Mesenchymal stem cell (in vitro differentiated cells and primary cell): ENCODE measurements around the gene CRYBG1.
"Not testable (repeated sequence)": the region's sequence is repeated elsewhere in the genome, so short reads cannot be mapped to it uniquely, and the experiment has no call there.

ENCODE experiments used
- DNase-seq: peaks from one replicate; pipeline ENCODE4 v3.0.0-alpha.2; 2013
- H2AFZ ChIP-seq: one replicate; pipeline ENCODE4 v1.6.1; 2013; ENCODE audit warnings: low read depth, mild to moderate bottlenecking, control low read depth, inconsistent platforms, low read length, moderate library complexity
- H2AK5ac ChIP-seq: 2 replicates; pipeline ENCODE4 v1.6.1; 2013; ENCODE audit warnings: low read length, moderate library complexity, mild to moderate bottlenecking, inconsistent platforms; ENCODE audit not compliant: severe bottlenecking
- H2BK120ac ChIP-seq: one replicate; pipeline ENCODE4 v1.6.1; 2013; ENCODE audit warnings: low read depth, mild to moderate bottlenecking, inconsistent platforms, low read length, moderate library complexity
- H2BK12ac ChIP-seq, 2 experiments: one replicate each; pipeline ENCODE4 v1.6.1; 2013; ENCODE audit warnings: inconsistent platforms in 2 of 2, low read length in 2 of 2, mild to moderate bottlenecking in 2 of 2, moderate library complexity in 2 of 2, control low read depth in 1 of 2
- H2BK15ac ChIP-seq: one replicate; pipeline ENCODE4 v1.6.1; 2013; ENCODE audit warnings: mild to moderate bottlenecking, low read depth, inconsistent platforms; ENCODE audit not compliant: poor library complexity, severe bottlenecking
- H2BK5ac ChIP-seq: 2 replicates; pipeline ENCODE4 v1.6.1; 2013; ENCODE audit warnings: low read depth, mild to moderate bottlenecking, low read length, control low read depth, inconsistent platforms; ENCODE audit not compliant: poor library complexity, severe bottlenecking
- H3K14ac ChIP-seq, 2 experiments: one replicate each; pipeline ENCODE4 v1.6.1; 2013; ENCODE audit warnings: inconsistent platforms in 2 of 2, low read length in 2 of 2, control low read depth in 1 of 2, mild to moderate bottlenecking in 1 of 2, moderate library complexity in 1 of 2
- H3K18ac ChIP-seq, 2 experiments: one replicate each; pipeline ENCODE4 v1.6.1; 2013; ENCODE audit warnings: inconsistent platforms in 2 of 2, low read length in 2 of 2, control low read depth in 1 of 2, low read depth in 1 of 2, mild to moderate bottlenecking in 1 of 2
- H3K23ac ChIP-seq, 2 experiments: one replicate each; pipeline ENCODE4 v1.6.1; 2013; ENCODE audit warnings: inconsistent platforms in 2 of 2, low read length in 2 of 2, mild to moderate bottlenecking in 2 of 2, moderate library complexity in 2 of 2, control low read depth in 1 of 2
- H3K27ac ChIP-seq: 2 replicates; pipeline ENCODE4 v1.5.1; 2013; ENCODE audit warnings: mild to moderate bottlenecking, moderate library complexity, low read length, control low read depth, inconsistent platforms; ENCODE audit not compliant: poor library complexity, severe bottlenecking
- H3K27me3 ChIP-seq, 2 experiments: 2 replicates each; pipeline versions ENCODE4 v1.6.1 to v1.7.0; 2013; ENCODE audit warnings: low read length in 2 of 2, mild to moderate bottlenecking in 2 of 2, moderate library complexity in 2 of 2, control low read depth in 1 of 2, inconsistent platforms in 1 of 2; ENCODE audit not compliant: control insufficient read depth in 1 of 2, insufficient read depth in 1 of 2
- H3K36me3 ChIP-seq, 2 experiments: 2 replicates each; pipeline versions ENCODE4 v1.6.1 to v1.7.0; 2013; ENCODE audit warnings: low read length in 2 of 2, control low read depth in 1 of 2, inconsistent platforms in 1 of 2, low read depth in 1 of 2, mild to moderate bottlenecking in 1 of 2; ENCODE audit not compliant: insufficient read depth in 2 of 2, control insufficient read depth in 1 of 2
- H3K4ac ChIP-seq, 2 experiments: one replicate each; pipeline ENCODE4 v1.6.1; 2013; ENCODE audit warnings: inconsistent platforms in 2 of 2, low read length in 2 of 2, mild to moderate bottlenecking in 2 of 2, moderate library complexity in 2 of 2, control low read depth in 1 of 2, low read depth in 1 of 2
- H3K4me1 ChIP-seq: 2 replicates; pipeline ENCODE4 v1.6.1; 2013; ENCODE audit warnings: low read depth, low read length, control low read depth; ENCODE audit not compliant: control insufficient read depth, insufficient read depth
- H3K4me2 ChIP-seq: 2 replicates; pipeline ENCODE4 v1.6.1; 2013; ENCODE audit warnings: low read length, mild to moderate bottlenecking, inconsistent platforms; ENCODE audit not compliant: poor library complexity, severe bottlenecking
- H3K4me3 ChIP-seq, 2 experiments: 2 replicates each; pipeline versions ENCODE4 v1.5.1 to v1.7.0; 2013; ENCODE audit warnings: low read length in 2 of 2, mild to moderate bottlenecking in 2 of 2, control low read depth in 1 of 2, low read depth in 1 of 2; ENCODE audit not compliant: insufficient read depth in 1 of 2
- H3K79me1 ChIP-seq: replicated peaks from 2 replicates; pipeline ENCODE4 v1.6.1; 2013; ENCODE audit warnings: mild to moderate bottlenecking, control low read depth, low read length, inconsistent platforms; ENCODE audit not compliant: poor library complexity, severe bottlenecking
- H3K9ac ChIP-seq: 2 replicates; pipeline ENCODE4 v1.7.0; 2013; ENCODE audit warnings: mild to moderate bottlenecking, low read length, moderate library complexity
- H3K9me3 ChIP-seq: 2 replicates; pipeline ENCODE4 v1.7.0; 2013; ENCODE audit warnings: mild to moderate bottlenecking, low read length; ENCODE audit not compliant: control insufficient read depth
- H4K8ac ChIP-seq: one replicate; pipeline ENCODE4 v1.6.1; 2013; ENCODE audit warnings: inconsistent platforms, mild to moderate bottlenecking, low read length, moderate library complexity
- H4K91ac ChIP-seq: one replicate; pipeline ENCODE4 v1.6.1; 2013; ENCODE audit warnings: mild to moderate bottlenecking, low read length, inconsistent platforms
- WGBS: methylation state at CpG from one replicate; pipeline ENCODE4 v1.1.7; 2013; ENCODE audit warnings: mixed read lengths; 5-methylcytosine and 5-hydroxymethylcytosine counted together

The CRYBG1 gene

GRCh38 chr6:106546261-106546690 is 185.8 kb downstream of the CRYBG1 start:
- Histone ChIP-seq H4K91ac (no peak overlapping the region), H3K14ac (no peak overlapping the region), H2BK120ac (no peak overlapping the region), H3K4me2 (no peak overlapping the region), H2BK15ac (no peak overlapping the region), H2AK5ac (no peak overlapping the region), H3K36me3 (peaks cover 0 to 48% of the 10 kb centered on the region in 2 experiments), H4K8ac (no peak overlapping the region), H3K27me3 (no peaks in the 10 kb centered on the region), H3K18ac (no peak overlapping the region), H3K27ac (peak overlapping the region; percentile 77), H2AFZ (no peak overlapping the region), H3K9ac (peak overlapping the region; percentile 92), H3K79me1 (peaks cover 1% of the 10 kb centered on the region), H3K4me1 (peaks cover 2% of the 10 kb centered on the region), H2BK5ac (no peak overlapping the region), H2BK12ac (no peak overlapping the region), H3K4me3 (peak overlapping the region in 1 of 2 experiments; percentile 12), H3K23ac (no peak overlapping the region), H3K9me3 (no peaks in the 10 kb centered on the region), H3K4ac (peak overlapping the region in 1 of 2 experiments; percentile 6)
- WGBS = 56% methylated on average over 2 of the region's 2 CpGs
- DNase-seq = peak; percentile 42

- Histone ChIP-seq H3K4me1 (peaks cover 2% of the 10 kb centered on the region), H3K36me3 (peaks cover 0 to 50% of the 10 kb centered on the region in 2 experiments), H3K14ac (no peak overlapping the region), H3K79me1 (peaks cover 1% of the 10 kb centered on the region), H3K4me2 (no peak overlapping the region), H3K9me3 (no peaks in the 10 kb centered on the region), H4K8ac (no peak overlapping the region), H3K9ac (peak overlapping the region; percentile 92), H3K27ac (peak overlapping the region; percentile 77), H3K4me3 (peak overlapping the region in 1 of 2 experiments; percentile 12), H2AK5ac (no peak overlapping the region), H2BK15ac (no peak overlapping the region), H2BK120ac (no peak overlapping the region), H2AFZ (no peak overlapping the region), H4K91ac (no peak overlapping the region), H3K23ac (no peak overlapping the region), H3K4ac (no peak overlapping the region), H2BK5ac (no peak overlapping the region), H2BK12ac (no peak overlapping the region), H3K27me3 (no peaks in the 10 kb centered on the region), H3K18ac (no peak overlapping the region)
- no CpG with 5 or more reads among the region's 5 CpGs for WGBS
- DNase-seq = peak; percentile 66
These were observed 186.3 kb downstream of the CRYBG1 start for GRCh38 chr6:106546691-106547414.

DNA sequence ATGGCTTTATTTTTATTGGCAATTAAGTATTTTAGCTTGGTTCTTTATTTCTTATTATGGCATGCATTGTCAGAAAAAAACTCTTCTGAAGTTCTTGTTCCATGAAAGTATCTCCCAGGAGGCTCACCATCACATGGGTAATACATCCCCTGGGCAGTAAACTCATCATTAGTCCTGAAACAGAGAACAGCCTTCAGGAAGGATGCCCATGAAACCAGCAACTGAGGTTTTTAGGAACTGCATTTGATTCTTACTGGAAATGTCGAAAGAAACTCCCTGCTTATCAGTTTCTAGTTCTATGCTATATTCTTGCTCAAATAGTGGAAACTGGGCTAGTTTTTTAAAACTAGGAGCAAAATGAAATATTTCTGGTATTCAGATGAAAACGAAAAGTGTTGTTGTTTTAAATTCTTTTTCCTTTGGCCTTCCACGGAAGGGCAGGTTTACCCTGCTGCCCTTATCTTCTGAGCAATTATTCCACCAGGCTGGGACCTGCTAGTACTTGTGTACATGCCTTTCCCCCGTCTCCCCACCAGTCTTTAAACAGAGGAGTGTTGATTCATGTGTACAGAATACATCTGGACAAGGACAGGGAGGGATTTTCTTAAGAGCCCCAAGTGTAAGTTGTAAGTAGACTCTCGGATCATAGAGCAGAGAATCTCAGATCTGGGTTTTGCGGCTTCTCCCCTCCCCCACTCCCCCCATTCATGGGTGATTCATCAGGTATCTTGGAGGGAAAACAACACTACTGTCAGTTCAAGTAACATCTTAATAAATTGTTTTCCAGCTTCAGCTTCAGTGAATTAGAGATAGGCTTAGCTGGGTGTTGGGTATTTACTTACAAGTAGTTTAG is 187.3 kb downstream of the CRYBG1 start:
- H2BK15ac ChIP-seq = no peak overlapping the region
- peak overlapping the region; percentile 42 for H2AK5ac ChIP-seq
- H2BK12ac ChIP-seq = no peak overlapping the region
- H2BK5ac ChIP-seq = no peak overlapping the region
- H3K9me3 ChIP-seq = no peaks in the 10 kb centered on the region
- H3K4me3 ChIP-seq = no peak overlapping the region
- H3K23ac ChIP-seq = no peak overlapping the region
- peaks cover 1% of the 10 kb centered on the region for H3K79me1 ChIP-seq
- peaks cover 0 to 53% of the 10 kb centered on the region in 2 experiments for H3K36me3 ChIP-seq
- no peak overlapping the region for H2AFZ ChIP-seq
- peak overlapping the region; percentile 74 for H3K27ac ChIP-seq
- no peaks in the 10 kb centered on the region for H3K27me3 ChIP-seq
- no peak overlapping the region for H3K4me2 ChIP-seq
- no peak overlapping the region for H4K91ac ChIP-seq
- H4K8ac ChIP-seq = no peak overlapping the region
- DNase-seq = peak; percentile 80
- no peak overlapping the region for H2BK120ac ChIP-seq
- H3K9ac ChIP-seq = peak overlapping the region; percentile 92
- 25% methylated on average over 4 of the region's 6 CpGs for WGBS
- H3K14ac ChIP-seq = no peak overlapping the region
- H3K4ac ChIP-seq = no peak overlapping the region
- H3K18ac ChIP-seq = peak overlapping the region in 1 of 2 experiments; percentile 34
- peaks cover 2% of the 10 kb centered on the region for H3K4me1 ChIP-seq

GRCh38 chr6:106548926-106549455 is 188.5 kb downstream of the CRYBG1 start:
- not testable (repeated sequence) for H3K27me3 ChIP-seq, H3K14ac ChIP-seq, H4K8ac ChIP-seq, H3K27ac ChIP-seq, H3K4ac ChIP-seq, H2BK120ac ChIP-seq, H2BK5ac ChIP-seq, H4K91ac ChIP-seq, H3K4me1 ChIP-seq, H3K4me3 ChIP-seq, H3K79me1 ChIP-seq, H3K23ac ChIP-seq, H3K9ac ChIP-seq, H3K4me2 ChIP-seq, DNase-seq, H3K9me3 ChIP-seq, H2AFZ ChIP-seq
- peak overlapping the region; percentile 61 for H2AK5ac ChIP-seq
- peak overlapping the region; percentile 52 to 68 for H3K18ac ChIP-seq
- peak overlapping the region; percentile 80 for H2BK15ac ChIP-seq
- WGBS = no CpG with 5 or more reads among the region's 6 CpGs
- peak overlapping the region; percentile 84 to 91 for H2BK12ac ChIP-seq
- H3K36me3 ChIP-seq = peaks cover 0 to 56% of the 10 kb centered on the region in 2 experiments
